Dermis blood vessel endothelial cell (primary cell): ENCODE results near the gene LRG1. TPM values are rescaled to one million over a fixed set of nuclear protein-coding genes. Genes with fewer than 3 reads are reported as not detected.
A peak's percentile ranks its signal among the peaks of the same experiment; 100 is the strongest.

Experiments used
- DNase-seq: peaks from one replicate; pipeline ENCODE4 v3.0.0; 2010
- total RNA-seq: library from RNA; depleted of rRNA; stranded (reverse); fragments of >200 nt; gene quantifications from 2 replicates; pipeline ENCODE4 v1.2.3, GENCODE V29; 2014

LRG1 gene
- total RNA-seq, 1 donor from 2014 or later: 1.2 TPM

DNA sequence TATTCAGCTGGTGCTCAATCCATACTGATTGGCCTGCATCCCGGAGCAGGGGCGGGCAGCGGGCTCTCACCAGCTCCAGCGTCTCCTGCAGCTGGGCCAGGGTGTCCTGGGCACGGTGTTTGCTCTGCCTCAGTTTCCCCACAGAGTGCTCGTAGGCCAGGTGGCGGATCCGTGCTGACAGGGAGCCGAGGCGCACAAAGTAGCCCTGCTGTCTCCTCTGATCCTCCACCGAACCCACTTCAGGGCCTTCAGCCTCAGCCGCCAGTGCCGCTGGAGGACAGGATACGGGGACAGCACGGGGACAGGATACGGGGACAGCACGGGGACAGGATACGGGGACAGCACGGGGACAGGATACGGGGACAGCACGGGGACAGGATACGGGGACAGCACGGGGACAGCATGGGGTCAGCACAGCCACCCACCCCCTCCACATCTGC, 14.3 kb downstream of the LRG1 start:
- no peak for DNase-seq

DNA sequence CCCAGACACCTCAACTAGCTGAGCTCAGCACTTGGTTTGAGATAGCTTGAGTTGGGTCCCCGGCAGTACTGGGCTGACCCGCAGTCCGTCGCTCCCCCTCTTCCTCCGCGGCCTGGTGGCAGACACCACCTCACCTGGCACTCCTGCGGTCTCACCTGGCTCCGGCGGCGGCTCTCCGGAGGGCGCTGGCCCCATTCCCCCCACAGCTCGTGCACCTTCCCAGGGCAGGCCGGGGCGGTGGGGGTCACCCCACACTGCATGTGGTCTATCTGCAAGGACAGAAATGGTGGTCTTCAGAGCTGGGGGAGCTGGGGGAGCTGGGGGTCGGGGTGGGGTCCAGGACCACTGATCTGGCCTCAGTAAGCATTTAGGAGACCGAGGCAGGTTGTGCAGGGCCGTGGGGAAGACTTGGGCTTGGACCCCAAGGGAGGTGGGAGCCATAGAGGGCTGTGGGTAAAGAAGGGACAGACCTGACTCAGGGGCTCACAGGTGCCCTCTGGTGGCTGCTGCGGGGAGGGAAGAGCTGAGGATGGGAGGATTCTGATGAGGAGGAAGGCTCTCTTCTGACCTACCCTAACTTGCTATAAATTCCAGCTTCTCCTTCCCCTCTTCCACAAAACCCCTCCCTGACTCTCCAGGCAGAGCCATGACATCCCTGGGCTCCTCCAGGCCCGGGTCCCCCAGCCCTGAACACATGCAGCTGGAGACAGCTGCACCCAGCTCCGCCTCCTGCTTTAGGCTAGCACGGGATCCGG, 14.9 kb downstream of the LRG1 start:
- peak; percentile 72 for DNase-seq

DNA sequence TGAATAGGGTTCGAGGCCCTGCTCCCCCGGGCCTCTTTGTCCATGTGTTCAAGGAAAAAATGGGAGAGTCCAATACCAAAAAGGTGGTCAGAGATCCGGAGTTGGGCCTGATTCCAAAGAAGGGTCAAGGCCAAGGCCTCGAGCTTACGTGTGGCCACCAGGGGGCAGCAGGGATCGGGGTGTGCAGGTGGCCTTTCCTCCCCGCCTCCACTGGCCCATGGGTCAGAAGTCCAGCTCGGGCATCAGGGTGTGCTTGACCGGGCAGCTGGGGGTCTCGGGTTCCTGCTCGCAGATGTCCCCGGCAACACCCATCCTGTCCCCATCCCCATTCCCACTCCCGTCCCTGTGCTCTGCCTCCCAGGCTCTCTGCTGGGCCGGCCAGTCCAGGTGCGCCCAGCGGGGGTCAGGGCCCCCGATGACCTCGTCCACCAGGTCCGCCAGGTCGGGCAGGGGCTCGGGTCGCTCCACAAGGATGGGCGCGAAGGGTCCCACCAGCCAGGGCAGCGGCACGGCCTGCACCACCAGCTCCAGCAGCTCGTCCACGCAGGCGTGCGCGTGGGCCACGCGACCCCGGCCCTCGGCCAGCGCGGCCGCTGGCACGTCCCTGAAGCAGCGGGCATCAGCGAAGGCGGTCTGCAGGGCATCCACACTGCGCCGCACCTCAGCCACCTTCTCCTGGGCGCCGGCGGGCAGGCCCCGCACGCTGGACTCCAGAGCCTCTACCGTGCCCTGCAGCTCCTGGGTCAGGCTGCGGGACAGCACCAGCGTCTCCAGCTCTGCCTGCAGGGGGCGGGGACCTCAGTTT, 16.3 kb downstream of the LRG1 start:
- peak; percentile 74 for DNase-seq

DNA sequence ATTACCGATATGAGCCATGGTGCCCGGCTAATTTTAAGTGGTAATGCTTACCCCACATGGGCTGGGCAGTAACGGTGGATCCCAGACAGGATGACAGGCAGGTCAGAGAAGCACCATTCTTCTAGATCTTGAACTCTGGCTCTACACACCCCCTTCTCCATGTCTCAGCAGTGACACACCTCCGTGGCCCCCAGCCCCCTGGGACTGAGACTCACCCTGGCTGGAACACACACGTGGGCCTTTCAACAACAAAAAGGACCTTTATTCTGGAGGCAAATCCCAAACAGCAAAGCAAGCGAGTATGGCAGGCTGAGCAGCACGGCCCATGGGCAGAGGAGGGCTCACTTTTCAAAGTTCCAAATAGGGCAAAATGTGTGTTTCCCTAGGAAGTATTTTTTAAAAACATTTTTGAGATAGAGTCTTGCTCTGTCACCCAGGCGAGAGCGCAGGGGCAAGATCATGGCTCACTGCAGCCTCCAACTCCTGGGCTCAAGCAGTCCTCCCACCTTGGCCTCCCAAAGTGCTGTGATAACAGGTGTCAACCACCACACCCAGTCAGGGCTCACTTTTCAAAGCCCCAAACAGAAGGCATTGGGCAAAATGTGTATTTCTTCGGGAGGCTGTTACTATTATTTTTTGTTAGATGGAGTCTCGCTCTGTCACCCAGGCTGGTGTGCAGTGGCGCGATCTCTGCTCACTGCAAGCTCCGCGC, 17.4 kb downstream of the LRG1 start:
- DNase-seq: no peak

DNA sequence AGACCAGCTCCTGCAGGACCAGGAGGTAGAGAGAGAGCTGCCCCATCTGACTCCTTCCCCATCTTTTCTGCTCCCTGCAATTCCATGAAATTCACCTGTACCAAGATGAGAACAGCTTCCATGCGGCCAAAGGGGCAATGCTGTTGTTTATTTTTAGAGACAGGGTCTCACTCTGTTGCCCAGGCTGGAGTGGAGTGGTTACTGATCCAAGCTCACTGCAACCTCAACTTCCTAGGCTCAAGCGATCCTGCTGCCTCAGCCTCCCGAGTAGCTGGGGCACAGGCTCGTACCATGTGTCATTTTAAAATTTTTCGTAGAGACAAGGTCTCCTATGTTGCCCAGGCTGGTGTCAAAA, 18.0 kb downstream of the LRG1 start:
- DNase-seq: no peak

DNA sequence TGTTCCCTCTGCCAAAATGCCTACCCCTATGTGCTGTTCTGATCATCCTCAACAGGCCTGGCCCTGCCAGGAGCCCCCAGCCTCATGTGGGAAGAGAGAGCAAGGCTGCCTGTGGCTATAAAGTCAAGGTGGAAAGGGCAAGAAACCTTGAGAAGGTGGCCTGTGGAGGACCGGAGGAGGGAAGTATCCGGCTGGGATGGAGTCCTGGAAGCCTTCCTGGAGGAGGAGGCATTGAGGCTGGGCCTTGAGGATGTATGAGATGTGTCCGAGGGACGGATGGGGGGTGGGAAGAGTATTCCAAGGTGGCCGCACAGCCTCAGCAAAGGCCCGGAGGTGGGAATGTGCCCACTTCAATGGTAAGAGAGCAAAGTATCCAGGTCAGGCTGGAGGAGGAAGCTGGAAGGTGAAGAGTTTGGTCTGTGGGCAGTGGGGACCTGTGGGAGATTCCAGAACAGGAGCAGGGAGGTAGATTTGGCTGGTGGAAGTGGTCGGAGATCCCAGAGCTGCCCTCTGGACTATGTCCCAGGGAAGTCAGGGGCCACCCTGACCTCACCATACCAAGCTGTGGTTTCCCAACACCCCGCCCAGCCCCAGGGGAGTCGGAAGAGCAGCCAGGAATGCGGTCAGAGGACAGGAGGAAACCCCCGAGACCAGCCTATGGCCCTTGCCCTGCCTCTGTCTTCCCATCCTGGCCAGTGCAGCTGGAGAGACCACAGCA, 18.5 kb downstream of the LRG1 start:
- no peak for DNase-seq

DNA sequence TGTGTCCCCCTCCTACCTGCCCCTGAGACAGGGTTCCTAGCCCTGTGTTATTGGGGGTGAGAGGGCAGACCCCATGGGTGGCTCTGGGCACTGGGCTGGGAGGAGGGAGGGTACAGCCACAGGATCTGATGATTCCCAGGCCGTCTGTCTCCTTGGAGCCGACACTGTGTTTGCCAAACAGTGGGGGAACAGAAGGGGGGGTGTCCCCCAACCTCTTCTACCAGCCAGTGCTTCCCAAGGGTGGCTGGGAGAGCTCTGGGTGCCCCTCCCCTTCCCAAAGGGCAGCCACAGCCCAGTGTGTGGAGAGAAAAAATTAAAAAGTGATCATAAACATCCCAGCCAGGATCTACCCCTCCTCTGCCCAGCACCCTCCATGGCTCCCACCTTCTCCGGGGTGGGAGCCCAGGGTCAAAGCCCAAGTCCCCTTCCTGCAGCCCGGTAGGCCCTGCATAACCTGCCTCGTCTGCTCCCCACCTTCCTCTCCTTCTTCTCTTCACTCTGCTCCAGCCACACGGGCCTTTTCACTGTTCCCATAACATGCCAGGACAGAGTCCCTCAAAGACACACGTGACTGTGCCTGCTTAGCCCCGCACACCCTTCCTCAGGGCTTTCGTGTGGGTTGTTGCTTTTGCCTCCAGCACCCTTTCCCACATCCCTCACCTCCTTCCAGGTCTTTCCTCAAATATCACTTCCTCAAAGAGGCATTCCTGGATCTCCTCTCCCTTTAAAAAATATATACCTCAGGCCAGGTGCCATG, 20.1 kb downstream of the LRG1 start:
- DNase-seq: no peak

DNA sequence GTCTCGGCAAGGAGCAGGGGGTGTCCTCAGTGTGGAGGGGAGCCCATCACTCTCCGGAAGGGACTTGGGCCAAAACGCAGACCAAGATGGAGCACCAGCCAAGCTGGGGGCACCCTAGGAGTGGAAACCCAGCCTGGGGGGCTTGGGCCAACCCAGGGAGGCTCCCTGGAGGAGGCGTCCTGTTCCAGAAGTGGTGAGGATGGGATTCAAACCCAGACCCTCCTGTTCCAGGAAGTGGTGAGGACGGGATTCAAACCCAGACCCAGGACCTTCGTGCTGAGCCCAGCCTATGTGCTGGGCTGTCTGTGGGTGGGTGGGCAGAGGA, 20.7 kb downstream of the LRG1 start:
- no peak for DNase-seq

DNA sequence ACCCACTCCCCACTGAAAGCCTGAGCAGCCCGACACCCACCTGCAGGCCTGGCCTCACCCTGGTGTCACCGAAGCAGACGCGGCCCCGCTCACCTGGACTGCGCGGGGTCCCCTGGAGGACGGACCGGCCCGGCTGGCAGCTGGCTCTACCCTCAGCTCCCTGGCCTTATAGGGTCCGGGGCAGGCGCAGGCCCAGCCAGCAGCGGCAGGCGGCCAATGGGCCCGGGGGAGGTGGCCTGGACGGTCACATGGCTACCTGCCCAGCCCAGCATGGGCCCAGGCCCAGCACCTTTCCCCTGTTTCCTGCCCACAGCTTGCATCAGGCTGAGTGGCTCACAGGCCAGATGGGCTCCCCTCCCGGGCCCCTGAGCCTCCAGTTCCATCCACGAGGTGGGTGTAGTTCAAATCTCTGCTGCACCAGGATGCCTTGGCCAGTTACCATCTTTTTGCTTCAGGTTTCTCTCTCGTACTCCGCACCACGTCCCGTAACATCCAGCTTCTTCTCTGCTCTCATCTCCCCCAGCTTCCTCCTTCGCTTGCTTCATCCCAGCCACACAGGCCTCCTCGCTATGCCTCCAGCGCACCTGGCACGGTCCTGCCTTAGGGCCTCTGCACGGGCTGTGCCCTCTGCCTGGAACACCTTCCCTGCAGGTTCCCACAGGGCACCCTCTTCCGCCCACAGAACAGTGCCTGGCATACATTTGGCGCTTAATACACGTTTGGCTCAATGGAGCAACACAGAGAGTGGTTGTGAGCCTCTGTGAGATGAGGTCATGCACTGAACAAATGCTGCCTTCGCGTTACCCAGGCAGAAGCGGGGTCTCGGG, 21.3 kb downstream of the LRG1 start, which contains the start of gene PLIN4:
PLIN4 (minus strand) TSS at position 142 of the 827 bp plus-strand sequence. CDS start 214 bp downstream, outside the sequence.
- no peak for DNase-seq

DNA sequence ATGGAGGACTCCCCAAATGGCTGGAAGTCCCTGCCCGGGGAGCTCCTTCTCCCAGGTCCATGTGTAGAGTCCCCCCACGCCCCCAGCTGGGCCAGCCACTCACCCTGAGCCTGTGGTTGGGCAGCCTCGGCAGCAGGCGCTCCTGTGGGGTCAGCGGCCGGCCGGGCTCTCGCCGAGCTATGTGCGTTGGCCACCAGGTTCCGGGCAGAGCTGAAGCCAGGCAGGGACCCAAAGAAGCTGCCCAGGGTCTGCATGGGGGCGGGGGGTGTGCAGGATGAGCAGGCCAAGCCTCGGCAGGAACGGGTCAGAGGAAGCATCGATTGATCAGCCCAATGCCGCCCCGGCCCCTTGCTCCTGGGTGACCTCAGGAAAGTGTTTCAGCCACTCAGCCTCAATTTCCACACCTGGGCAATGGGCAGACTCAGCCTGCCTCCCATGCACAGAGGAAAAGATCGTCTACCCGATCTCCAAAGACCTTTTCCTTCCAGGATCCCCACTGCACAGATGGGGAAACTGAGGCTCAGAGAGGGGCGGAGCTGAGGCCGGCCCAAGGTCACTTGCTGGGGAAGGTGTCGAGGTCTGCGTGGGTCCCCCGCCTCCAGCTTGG, 22.3 kb downstream of the LRG1 start:
- no peak for DNase-seq

DNA sequence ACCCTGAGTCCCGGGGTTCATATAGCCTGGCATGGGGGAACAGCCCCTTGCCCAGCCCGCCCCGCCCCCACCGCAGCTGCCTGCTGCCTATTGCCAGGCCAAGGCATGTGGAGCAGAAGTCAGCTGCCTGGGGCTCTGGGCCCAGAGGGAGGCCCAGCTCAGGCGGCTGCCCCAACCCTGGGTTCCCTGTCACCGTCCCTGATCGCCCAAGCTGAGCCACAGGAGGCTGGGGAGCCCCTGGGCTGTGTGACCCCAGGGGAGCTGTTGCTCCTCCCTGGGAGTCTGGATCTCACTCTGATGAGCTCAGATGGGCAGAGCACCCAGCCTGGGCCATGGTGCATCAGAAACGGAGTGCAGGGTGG, 22.9 kb downstream of the LRG1 start:
- no peak for DNase-seq

DNA sequence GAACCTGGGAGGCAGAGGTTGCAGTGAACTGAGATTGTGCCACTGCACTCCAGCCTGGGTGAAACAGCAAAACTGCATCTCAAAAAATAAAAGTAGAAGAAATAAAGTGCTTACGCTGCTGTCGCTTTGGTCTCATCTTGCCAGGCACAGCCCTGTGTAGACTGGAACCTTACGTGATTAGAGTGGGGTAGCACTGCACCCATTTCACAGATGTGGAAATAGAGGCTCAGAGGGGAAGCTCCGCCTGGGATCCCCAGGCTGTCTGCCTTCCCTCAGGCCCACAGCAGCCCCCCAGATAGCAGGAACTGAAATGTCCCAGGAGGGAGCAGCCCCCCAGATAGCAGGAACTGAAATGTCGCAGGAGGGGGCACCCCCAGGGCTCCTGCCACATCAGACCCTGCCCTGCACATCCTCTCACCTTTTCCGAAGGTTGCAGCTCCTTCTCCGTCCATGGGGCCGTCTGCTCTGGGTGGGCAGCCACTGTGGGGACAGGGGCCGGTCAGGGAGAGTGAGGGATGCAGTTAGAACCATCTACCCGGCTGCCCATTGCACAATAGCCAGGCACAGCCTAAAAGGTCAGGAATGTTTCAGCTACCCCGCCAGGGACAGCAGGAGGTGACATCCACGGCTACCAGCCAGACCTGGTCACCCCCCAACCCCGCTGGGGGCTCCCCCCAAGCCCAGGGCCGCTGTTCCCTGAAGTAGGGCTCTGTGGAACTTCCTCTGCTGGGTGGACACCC, 23.5 kb downstream of the LRG1 start:
- DNase-seq: no peak

DNA sequence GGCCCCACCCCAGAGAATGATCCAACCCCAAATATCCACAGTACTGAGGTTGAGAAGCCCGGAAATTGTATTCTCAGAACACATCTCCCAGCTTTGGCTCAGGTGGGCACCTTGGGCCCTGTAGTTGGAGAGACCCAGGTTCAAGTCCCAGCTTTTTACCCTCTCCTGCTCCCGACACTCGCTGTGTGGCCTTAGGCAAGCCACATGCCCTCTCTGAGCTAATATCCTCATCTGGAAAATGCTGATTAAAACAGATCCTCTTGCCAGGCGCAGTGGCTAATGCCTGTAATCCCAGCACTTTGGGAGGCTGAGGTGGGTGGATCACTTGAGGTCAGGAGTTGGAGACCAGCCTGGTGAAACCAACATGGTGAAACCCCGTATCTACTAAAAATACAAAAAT, 24.1 kb downstream of the LRG1 start:
- no peak for DNase-seq

DNA sequence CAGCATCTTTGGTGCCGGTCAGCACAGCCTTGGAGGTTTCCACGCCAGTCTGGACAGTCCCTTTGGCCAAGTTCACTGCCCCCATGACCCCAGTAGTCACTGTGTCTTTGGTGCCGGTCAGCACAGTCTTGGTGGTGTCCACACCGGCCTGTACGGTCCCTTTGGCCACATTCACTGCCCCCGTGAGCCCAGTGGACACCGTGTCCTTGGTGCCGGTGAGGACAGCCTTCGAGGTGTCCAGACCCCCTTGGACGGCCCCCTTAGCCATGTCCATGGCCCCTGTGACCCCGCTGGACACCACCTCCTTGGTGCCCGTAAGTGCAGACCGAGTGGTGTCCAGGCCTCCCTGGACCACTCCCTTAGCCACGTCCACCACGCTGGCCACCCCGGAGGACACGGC, 26.6 kb downstream of the LRG1 start:
- no peak for DNase-seq

DNA sequence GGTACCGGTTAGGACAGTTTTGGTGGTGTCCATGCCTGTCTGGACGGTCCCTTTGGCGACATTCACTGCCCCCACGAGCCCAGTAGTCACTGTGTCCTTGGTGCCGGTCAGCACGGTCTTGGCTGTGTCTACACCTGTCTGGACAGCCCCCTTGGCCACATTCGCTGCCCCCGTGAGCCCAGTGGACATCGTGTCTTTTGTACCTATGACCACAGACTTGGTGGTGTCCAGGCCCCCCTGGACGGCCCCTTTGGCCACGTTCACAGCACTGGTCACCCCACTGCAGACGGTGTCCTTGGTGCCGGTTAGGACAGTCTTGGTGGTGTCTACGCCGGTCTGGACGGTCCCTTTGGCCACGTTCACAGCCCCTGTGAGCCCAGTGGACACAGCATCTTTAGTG, 27.8 kb downstream of the LRG1 start:
- no peak for DNase-seq

DNA sequence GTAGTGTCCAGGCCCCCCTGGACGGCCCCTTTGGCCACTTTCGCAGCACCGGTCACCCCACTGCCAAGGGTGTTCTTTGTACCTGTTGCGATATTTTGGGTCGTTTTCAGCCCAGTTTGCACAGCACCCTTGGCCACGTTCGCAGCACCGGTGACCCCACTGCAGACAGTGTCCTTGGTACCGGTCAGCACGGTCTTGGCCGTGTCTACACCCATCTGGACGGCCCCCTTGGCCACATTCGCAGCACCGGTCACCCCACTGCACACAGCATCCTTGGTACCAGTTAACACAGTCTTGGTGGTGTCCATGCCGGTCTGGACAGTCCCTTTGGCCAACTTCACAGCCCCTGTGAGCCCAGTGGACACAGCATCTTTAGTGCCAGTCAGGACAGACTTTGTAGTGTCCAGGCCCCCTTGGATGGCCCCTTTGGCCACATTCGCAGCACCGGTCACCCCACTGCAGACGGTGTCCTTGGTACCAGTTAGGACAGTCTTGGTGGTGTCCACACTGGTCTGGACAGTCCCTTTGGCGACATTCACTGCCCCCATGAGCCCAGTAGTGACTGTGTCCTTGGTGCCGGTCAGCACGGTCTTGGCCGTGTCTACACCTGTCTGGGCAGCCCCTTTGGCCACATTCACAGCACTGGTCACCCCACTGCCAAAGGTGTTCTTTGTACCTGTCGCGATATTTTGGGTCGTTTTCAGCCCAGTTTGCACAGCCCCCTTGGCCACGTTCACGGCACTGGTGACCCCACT, 28.4 kb downstream of the LRG1 start:
- DNase-seq: no peak

DNA sequence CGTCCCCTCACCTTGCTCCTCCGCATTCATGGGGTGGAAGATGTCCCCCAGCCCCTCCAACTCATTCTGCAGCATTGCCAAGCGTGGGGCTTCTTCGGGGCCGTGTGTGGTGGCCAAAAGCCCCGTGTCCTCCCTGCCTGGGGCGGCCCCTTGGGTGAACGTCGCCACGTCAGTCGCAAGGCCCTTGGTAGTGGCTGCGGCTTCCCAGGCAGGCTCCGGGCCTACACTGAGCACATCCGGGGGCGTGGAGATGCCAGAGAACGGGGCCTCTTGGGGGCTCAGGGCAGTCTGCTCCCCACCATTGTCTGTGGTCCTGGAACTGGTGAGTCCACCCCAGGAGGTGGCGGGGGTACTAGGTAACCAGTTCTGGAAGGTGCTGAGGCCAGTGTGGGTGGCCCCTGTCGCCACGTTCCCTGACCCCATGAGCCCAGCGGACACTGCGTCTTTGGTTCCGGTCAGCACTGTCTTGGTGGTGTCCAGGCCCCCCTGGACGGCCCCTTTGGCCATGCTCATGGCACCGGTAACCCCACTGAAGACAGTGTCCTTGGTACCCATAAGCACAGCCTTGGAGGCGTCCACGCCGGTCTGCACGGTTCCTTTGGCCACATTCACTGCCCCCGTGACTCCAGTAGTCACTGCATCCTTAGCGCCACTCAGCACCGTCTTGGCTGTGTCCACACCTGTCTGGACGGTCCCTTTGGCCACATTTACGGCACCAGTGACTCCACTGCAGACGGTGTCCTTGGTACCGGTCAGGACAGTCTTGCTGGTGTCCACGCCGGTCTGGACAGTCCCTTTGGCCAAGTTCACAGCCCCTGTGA, 29.2 kb downstream of the LRG1 start:
- DNase-seq: no peak

DNA sequence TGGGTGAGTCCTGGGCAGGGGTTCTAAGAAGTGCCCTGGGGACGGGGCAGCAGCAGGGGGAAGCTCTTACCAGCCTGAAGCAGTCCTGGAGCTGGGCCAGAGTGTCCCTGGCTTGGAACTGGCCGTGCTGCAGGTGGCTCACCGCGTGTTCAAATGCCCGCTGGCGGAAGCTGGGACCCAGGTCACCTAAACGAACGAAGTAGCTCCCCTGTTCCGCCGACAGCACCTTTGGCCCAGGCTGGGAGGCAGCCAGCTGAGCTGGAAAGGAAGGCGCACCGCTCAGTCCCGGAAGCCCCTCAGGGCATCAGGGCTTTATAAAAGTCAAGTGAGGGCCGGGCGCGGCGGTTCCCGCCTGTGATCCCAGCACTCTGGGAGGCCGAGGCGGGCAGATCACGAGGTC, 31.1 kb downstream of the LRG1 start:
- DNase-seq: no peak
